HL-60 (cell line): Measurements from ENCODE around the gene TMX1.

ENCODE experiments used
- DNase-seq, 2 experiments: peaks; one replicate each; pipeline ENCODE4 v3.0.0-alpha.2; 2010 to 2020; ENCODE audit warnings: low read depth in 1 of 2, low spot score in 1 of 2
- H3K27ac ChIP-seq: fragments of 250-450 bp; sonication (Bioruptor Pico); replicated peaks from 2 replicates; pipeline ENCODE4 v1.5.1; 2020; ENCODE audit warnings: mild to moderate bottlenecking, moderate library complexity
- H3K27me3 ChIP-seq: fragments of 250-450 bp; sonication (Bioruptor Pico); 2 replicates; pipeline ENCODE4 v1.5.1; 2021; ENCODE audit warnings: mild to moderate bottlenecking, moderate library complexity; ENCODE audit not compliant: insufficient read depth, poor library complexity, severe bottlenecking
- H3K4me3 ChIP-seq: replicated peaks from 2 replicates; pipeline ENCODE4 v1.5.1; 2011; ENCODE audit warnings: mild to moderate bottlenecking, control low read depth, low read length; ENCODE audit not compliant: insufficient read depth
- CTCF ChIP-seq: IDR thresholded peaks from one replicate; pipeline ENCODE4 v1.5.1; 2011; ENCODE audit warnings: low read length, control low read depth, inconsistent platforms; ENCODE audit not compliant: insufficient read depth
- GABPA ChIP-seq: IDR thresholded peaks from 2 replicates; pipeline ENCODE4 v1.6.1; 2012; ENCODE audit warnings: low read depth
- POLR2AphosphoS5 ChIP-seq: IDR thresholded peaks from 2 replicates; pipeline ENCODE4 v1.6.1; 2012; ENCODE audit warnings: low read depth
- SPI1 ChIP-seq: IDR thresholded peaks from 2 replicates; pipeline ENCODE4 v1.6.1; 2012; ENCODE audit warnings: low read depth, mild to moderate bottlenecking, borderline replicate concordance
- TF ChIP-seq, protein P1 (sequence below): IDR thresholded peaks from 2 replicates; pipeline ENCODE4 v1.6.1; 2012; ENCODE audit warnings: low read depth; ENCODE audit not compliant: insufficient replicate concordance

TMX1 gene

GRCh38 chr14:51305751-51306150 is 65.7 kb downstream of the TMX1 start:
- Histone ChIP-seq H3K27ac (no peak overlapping the region), H3K27me3 (no peaks in the 10 kb centered on the region), H3K4me3 (no peak overlapping the region)
- no peak for DNase-seq
- TF ChIP-seq POLR2AphosphoS5 (no peak), SPI1 (no peak), CTCF (no peak), GABPA (no peak)
- TF ChIP-seq, protein P1, sequence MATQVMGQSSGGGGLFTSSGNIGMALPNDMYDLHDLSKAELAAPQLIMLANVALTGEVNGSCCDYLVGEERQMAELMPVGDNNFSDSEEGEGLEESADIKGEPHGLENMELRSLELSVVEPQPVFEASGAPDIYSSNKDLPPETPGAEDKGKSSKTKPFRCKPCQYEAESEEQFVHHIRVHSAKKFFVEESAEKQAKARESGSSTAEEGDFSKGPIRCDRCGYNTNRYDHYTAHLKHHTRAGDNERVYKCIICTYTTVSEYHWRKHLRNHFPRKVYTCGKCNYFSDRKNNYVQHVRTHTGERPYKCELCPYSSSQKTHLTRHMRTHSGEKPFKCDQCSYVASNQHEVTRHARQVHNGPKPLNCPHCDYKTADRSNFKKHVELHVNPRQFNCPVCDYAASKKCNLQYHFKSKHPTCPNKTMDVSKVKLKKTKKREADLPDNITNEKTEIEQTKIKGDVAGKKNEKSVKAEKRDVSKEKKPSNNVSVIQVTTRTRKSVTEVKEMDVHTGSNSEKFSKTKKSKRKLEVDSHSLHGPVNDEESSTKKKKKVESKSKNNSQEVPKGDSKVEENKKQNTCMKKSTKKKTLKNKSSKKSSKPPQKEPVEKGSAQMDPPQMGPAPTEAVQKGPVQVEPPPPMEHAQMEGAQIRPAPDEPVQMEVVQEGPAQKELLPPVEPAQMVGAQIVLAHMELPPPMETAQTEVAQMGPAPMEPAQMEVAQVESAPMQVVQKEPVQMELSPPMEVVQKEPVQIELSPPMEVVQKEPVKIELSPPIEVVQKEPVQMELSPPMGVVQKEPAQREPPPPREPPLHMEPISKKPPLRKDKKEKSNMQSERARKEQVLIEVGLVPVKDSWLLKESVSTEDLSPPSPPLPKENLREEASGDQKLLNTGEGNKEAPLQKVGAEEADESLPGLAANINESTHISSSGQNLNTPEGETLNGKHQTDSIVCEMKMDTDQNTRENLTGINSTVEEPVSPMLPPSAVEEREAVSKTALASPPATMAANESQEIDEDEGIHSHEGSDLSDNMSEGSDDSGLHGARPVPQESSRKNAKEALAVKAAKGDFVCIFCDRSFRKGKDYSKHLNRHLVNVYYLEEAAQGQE: no peak
